A172 (cell line): ENCODE measurements around the gene OR2M5. TPM values are rescaled to one million over a fixed set of nuclear protein-coding genes. Genes with fewer than 3 reads are reported as not detected.

Source experiments
- DNase-seq: peaks from one replicate; pipeline ENCODE4 v3.0.0-alpha.2; 2015; ENCODE audit warnings: low spot score
- total RNA-seq: library from RNA; depleted of rRNA; stranded (reverse); fragments of >200 nt; shearing (Covaris generic); gene quantifications from 2 replicates; pipeline ENCODE4 v1.2.3, GENCODE V29; 2014; rRNA removed

Gene OR2M5
- not detected in 2 replicates for total RNA-seq

DNA sequence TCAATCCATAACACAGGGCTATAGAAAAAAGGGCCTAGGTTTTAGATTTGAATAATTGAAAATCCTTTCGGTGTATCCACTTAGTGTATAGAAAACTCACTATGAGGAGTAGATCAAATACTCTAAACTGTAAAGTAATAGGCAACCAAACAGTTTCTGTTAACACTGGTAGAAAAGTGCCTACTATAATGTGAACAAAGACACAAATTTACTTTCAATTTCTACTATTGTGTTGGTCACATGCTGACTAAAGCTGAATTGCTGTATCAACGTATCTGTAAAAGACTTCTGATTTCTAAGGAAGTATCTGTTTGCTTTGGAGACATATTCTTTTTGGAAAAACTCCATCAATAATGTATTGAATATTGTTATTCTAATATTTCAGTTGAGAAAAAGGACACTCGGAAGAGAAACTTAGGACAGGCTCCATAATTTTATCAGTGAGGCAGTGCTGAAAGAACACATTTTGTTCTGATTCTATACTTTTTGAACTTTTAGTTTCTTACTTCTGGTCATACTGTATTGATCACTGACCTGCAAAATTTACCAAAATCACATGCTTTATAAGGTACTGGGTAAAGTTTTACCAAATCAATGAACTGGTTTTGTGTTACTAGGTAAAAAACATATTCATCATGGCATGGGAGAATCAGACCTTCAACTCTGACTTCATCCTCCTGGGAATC lies at the start of gene OR2M5:
Gene OR2M5, plus strand, starts transcription at position 636 of the 686 bp plus-strand sequence. Its CDS starts 0 bp downstream, at position 636.
- no peak for DNase-seq

DNA sequence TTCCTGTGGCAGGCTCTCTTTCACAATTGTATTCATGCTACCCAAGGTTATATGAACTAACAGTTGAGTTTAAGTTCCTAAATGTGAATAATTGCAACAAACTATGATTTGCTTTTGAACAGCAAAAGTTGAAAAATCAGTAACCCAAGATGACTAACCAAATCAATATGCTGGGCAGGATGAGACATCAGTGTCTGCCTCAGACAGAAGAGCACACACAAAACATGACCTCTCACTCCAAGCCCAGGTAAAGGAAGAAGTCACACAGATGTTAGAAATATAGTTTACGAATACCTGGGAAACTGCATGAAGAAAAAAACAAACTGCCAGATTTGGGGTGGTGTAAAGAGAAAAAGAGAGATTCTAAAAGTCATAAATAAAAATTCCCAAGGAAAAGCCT lies 46.4 kb upstream of the OR2M5 start:
- no peak for DNase-seq

DNA sequence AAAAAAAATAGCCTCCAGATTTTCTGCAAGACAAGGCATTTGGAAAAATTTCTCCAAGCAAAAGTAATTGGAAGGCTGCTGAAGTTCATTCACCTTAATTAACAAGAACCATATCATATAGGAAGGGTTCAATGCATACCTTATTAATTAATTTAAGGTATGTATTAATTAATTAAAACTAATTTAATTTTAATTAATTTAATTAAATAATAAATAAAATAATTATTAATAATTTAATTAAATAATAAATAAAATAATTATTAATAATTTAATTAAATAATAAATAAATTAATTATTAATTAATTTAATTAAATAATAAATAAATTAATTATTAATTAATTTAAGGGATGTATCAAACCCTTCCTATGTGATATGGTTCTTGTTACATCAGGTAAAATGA lies 42.1 kb upstream of the OR2M5 start:
- DNase-seq: no peak

GRCh38 chr1:248111157-248111556 lies 33.8 kb upstream of the OR2M5 start:
- DNase-seq: no peak

- peak; percentile 21 for DNase-seq
These were observed 30.1 kb upstream of the OR2M5 start for GRCh38 chr1:248114890-248115289.

- no peak for DNase-seq
These were observed 17.3 kb upstream of the OR2M5 start for GRCh38 chr1:248127653-248128052.

- DNase-seq: no peak
These were observed 8.1 kb upstream of the OR2M5 start for GRCh38 chr1:248136811-248137210.

GRCh38 chr1:248140846-248141245 lies 4.1 kb upstream of the OR2M5 start:
- no peak for DNase-seq

DNA sequence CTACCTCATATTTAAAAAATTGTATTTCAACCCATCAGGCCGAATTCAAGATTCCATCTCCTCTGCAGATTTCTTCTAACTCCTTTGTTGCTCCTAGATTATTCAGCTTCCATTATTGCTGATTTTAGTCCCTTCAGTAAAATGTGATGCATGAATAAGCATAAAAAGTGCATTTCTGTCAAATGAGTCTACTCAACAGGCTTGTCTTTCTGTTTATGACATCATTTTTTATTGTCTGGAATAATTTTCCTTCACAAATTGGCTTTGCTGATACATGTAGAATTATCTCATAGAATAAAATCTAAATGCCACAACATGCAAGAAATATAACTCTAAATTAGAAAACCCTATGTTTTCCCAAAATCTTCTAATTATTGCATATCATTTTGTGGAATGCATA lies 1.6 kb upstream of the OR2M5 start:
- no peak for DNase-seq

DNA sequence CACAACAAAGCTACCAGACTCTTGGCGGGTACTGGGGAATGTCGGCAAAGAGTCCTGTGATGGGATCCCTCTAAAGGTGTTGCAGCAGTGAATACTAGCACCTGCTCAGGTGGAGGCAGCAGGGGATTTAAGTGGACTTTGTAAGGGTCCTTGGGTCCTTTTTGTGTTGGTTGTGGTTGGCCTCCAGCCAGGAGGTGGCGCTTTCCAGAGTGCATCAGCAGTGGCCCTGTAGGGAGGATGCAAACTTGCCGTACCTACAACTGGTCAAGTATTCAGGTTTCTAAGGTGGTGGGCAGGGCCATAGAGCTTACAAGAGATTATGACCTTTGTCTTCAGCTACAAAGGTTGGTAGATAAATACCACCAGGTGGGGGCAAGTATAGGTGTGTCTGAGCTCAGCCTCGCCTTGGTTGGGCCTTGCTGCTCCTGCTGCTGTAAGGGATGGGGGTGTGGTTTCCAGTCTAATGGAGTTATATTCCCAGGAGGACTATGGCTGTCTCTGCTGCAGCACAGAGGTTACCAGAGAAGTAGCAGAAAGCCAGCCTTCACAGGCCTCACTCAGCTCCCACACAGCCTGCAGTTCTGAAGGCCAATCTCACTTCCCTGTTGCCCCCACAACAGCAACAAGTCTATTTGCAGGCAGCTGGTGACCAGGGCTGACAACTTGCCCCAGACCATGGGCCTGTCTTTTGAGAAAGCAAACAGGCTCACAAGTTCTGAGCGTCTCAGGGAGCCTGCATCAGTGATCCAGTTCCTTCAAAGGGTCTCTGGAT lies 7.3 kb downstream of the OR2M5 start:
- DNase-seq: no peak

- DNase-seq: no peak
These were observed 11.0 kb downstream of the OR2M5 start for GRCh38 chr1:248155927-248156326.

DNA sequence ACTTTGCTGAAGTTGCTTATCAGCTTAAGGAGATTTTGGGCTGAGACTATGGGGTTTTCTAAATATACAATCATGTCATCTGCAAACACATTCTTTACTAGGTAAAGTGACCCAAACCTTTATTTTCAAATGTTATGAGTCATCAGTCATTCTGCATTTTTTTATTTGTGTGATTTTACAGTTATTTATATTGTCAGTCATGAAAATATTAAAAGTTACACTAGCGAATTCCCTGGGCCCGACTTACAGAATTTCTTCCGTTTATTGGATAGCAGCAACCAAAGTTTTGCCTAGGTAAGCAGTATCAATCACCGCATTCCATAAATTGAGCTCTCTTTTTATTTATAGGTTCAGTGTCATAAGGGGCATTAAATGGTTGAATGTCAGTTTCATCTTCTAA lies 13.8 kb downstream of the OR2M5 start:
- no peak for DNase-seq

DNA sequence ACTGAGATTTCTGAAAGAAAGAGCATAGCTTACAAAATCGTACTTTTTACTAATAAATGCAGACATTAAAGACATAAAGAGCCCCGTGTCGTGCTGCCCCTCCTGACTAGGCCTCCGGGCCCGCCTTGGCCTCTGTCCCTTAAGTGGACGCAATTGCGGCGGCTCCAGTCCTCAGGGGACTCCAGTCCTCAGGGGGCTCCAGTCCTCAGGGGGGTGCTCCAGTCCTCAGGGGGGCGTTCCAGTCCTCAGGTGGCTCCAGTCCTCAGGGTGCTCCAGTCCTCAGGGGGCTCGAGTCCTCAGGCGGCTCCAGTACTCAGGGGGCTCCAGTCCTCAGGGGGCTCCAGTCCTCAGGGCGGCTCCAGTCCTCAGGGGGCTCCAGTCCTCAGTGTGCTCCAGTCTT lies 19.1 kb downstream of the OR2M5 start:
- no peak for DNase-seq

DNA sequence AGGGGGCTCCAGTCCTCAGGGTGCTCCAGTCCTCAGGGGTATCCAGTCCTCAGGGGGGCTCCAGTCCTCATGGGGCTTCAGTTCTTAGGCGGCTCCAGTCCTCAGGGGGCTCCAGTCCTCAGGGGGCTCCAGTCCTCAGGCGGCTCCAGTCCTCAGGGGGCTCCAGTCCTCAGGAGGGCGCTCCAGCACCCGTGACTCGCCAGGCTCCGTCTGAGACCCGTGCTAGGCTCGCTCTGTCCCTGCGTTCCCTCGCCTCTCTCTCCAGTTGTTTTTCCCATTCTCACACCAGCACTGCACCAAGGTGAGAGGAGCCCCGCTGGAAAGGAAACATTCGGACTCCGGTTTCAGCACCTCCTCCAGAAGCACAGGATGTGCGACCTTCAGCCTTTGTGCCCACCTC lies 20.2 kb downstream of the OR2M5 start:
- DNase-seq: no peak

DNA sequence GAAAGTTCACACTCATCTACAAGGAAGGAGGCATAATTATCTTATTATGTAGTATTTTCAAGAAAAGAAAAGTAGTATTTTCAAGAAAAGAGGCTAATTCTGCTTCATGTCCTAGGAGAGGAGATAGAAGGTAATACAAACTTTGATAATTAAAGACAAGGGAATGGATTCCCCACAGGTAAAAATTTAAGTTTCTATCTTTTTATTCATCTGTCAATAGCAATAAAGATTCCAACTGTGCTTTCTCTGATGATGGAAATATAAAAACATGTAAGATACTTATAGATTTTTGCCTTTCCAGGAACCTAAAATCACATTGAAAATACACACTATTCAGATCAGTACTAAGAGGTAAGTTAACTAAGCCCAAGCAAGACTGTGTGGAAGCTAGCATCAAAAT lies 29.6 kb downstream of the OR2M5 start, which contains the start of gene OR2M2:
Gene OR2M2, plus strand, starts transcription at position 301 of the 400 bp plus-strand sequence. CDS start 5,165 bp downstream, outside the sequence.
- no peak for DNase-seq

- no peak for DNase-seq
These were observed 39.0 kb downstream of the OR2M5 start for GRCh38 chr1:248183996-248184395.

GRCh38 chr1:248187363-248187762 lies 42.4 kb downstream of the OR2M5 start:
- no peak for DNase-seq

DNA sequence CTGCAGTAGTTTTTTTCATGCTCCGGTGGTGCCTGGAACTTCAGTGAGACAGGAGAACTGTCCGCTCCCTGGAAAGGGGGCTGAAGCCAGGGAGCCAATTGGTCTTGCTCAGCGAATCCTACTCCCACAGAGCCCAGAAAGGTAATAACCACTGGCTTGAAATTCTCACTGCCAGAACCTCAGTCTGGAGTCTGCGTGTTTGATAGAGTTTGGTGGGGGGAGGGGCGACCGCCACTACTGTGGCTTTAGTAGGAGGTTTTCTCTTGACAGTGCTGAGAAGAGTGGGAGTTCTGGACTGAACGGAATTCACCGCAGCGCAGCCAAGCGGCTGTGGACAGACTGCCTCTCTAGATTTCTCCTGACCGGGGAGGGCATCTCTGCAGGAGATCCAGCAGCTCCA lies 44.1 kb downstream of the OR2M5 start:
- no peak for DNase-seq

GRCh38 chr1:248194117-248194516 lies 49.2 kb downstream of the OR2M5 start:
- DNase-seq: no peak
